Smooth muscle cell (in vitro differentiated cells): ENCODE data around the gene SPECC1. TPM values are rescaled to one million over a fixed set of nuclear protein-coding genes. Genes with fewer than 3 reads are reported as not detected.

Experiments used
- DNase-seq: peaks from one replicate; lab custom pipeline; 2025; ENCODE audit not compliant: unreplicated experiment; lab: John Stamatoyannopoulos, UW
- H2AFZ ChIP-seq: fragments of 200-600 bp; sonication (generic); 2 replicates; pipeline ENCODE4 v1.6.0; 2016; ENCODE audit warnings: antibody characterized with exemption, low read depth, mild to moderate bottlenecking
- H3F3A ChIP-seq: fragments of 200-600 bp; sonication (generic); 2 replicates; pipeline ENCODE4 v1.6.0; 2017; ENCODE audit warnings: antibody characterized with exemption, low read depth
- H3K27ac ChIP-seq: fragments of 200-600 bp; sonication (generic); 2 replicates; pipeline ENCODE4 v1.5.1; 2016; ENCODE audit warnings: low read depth, mild to moderate bottlenecking
- H3K27me3 ChIP-seq: fragments of 200-600 bp; sonication (generic); 2 replicates; pipeline ENCODE4 v1.6.1; 2016; ENCODE audit warnings: low read depth, mild to moderate bottlenecking
- H3K36me3 ChIP-seq: fragments of 200-600 bp; sonication (generic); 2 replicates; pipeline ENCODE4 v1.5.1; 2016; ENCODE audit warnings: low read depth
- H3K4me1 ChIP-seq: fragments of 200-600 bp; sonication (generic); 2 replicates; pipeline ENCODE4 v1.5.1; 2016; ENCODE audit warnings: low read depth
- H3K4me2 ChIP-seq: fragments of 200-600 bp; sonication (generic); 2 replicates; pipeline ENCODE4 v1.6.0; 2016; ENCODE audit warnings: mild to moderate bottlenecking
- H3K4me3 ChIP-seq: fragments of 200-600 bp; sonication (generic); 2 replicates; pipeline ENCODE4 v1.5.1; 2016; ENCODE audit warnings: mild to moderate bottlenecking
- H3K79me2 ChIP-seq: fragments of 200-600 bp; sonication (generic); 2 replicates; pipeline ENCODE4 v1.6.0; 2016; ENCODE audit warnings: low read depth, mild to moderate bottlenecking
- H3K9ac ChIP-seq: fragments of 200-600 bp; sonication (generic); 2 replicates; pipeline ENCODE4 v1.6.0; 2016; ENCODE audit warnings: low read depth
- H3K9me3 ChIP-seq: fragments of 200-600 bp; sonication (generic); replicated peaks from 2 replicates; pipeline ENCODE4 v1.5.1; 2016; ENCODE audit warnings: low read depth
- H4K20me1 ChIP-seq: fragments of 200-600 bp; sonication (generic); 2 replicates; pipeline ENCODE4 v1.6.0; 2016; ENCODE audit warnings: low read depth
- WGBS: methylation state at CpG from one replicate; pipeline ENCODE4 v1.1.7; 2016; ENCODE audit warnings: low lambda C conversion rate; 5-methylcytosine and 5-hydroxymethylcytosine counted together
- polyA plus RNA-seq: library from polyadenylated mRNA; unstranded; fragments of >200 nt; fragmentation: Nextera tagmentation; extraction: Ambion mirVana; gene quantifications from 2 replicates; pipeline ENCODE4 v1.2.1, GENCODE V29; 2016
- total RNA-seq: library from RNA; depleted of rRNA; stranded (reverse); fragments of >200 nt; gene quantifications from 2 replicates; pipeline ENCODE4 v1.2.3, GENCODE V29; 2014
- TF ChIP-seq, protein P1 (sequence below): fragments of 200-600 bp; sonication (generic); IDR thresholded peaks from 2 replicates; pipeline ENCODE4 v1.5.1; 2017; ENCODE audit warnings: borderline replicate concordance, mild to moderate bottlenecking, antibody characterized with exemption; ENCODE audit not compliant: insufficient read depth, poor library complexity, severe bottlenecking

Gene SPECC1
- total and polyA plus RNA-seq, 2 experiments from 2014 or later, result 20.0 to 72.0 TPM

DNA sequence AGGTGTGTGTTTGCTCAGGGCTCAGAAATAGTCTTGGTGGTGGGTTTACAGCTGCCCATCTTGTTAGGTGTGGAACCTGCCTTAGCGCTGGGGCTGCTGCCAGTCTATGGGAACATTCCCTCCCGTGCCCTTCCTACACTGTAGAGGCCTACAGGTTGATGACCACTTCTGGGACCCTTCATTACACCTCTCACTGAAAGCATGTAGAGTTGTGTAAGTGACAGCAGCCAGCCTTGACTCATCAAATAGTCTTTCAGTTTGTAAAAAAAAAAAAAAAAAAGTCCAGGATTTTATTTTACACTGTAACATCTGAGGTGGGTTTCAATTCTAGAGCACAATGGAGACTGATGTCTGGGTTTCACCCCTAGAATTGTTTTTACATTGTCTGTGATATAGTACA lies 193.9 kb downstream of the SPECC1 start:
- TF ChIP-seq, protein P1, sequence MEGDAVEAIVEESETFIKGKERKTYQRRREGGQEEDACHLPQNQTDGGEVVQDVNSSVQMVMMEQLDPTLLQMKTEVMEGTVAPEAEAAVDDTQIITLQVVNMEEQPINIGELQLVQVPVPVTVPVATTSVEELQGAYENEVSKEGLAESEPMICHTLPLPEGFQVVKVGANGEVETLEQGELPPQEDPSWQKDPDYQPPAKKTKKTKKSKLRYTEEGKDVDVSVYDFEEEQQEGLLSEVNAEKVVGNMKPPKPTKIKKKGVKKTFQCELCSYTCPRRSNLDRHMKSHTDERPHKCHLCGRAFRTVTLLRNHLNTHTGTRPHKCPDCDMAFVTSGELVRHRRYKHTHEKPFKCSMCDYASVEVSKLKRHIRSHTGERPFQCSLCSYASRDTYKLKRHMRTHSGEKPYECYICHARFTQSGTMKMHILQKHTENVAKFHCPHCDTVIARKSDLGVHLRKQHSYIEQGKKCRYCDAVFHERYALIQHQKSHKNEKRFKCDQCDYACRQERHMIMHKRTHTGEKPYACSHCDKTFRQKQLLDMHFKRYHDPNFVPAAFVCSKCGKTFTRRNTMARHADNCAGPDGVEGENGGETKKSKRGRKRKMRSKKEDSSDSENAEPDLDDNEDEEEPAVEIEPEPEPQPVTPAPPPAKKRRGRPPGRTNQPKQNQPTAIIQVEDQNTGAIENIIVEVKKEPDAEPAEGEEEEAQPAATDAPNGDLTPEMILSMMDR, result no peak

DNA sequence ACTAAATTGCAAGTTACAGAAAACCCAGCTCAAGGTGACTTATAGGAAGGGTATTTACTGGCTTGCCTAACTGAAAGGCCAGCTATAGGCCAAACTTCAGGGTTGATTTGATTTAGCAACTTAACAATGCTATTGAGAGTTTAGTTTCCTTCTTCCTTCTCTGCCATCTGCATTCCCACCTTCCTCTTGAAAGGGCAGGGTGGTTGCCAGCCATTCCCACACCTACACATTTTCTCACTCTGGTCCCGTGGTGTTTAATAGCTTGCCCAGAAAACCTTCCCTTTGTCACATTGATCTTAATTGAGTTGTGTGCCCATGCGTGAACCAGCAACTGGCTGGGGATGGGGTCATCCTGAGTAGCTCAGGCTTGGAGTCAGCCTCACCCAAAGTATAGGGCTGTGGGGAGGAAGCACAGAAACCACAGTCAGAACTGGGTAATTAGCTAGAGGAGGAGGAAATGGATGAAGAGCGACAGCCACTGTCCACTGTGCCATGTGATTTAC lies 194.7 kb downstream of the SPECC1 start:
- Histone ChIP-seq H3K9ac (no peak overlapping the region), H3K4me2 (peak overlapping the region; percentile 37), H3K36me3 (no peaks in the 10 kb centered on the region), H4K20me1 (no peaks in the 10 kb centered on the region), H3K4me3 (no peak overlapping the region), H3K79me2 (peaks cover 73% of the 10 kb centered on the region), H3F3A (peaks cover 39% of the 10 kb centered on the region), H3K27me3 (no peaks in the 10 kb centered on the region), H2AFZ (no peak overlapping the region), H3K9me3 (no peaks in the 10 kb centered on the region), H3K4me1 (peaks cover 50% of the 10 kb centered on the region), H3K27ac (peak overlapping the region; percentile 97)
- WGBS, result 54% methylated on average over 3 of the region's 3 CpGs
- TF ChIP-seq, protein P1, result no peak
- no peak for DNase-seq

More for the DNA sequence above, 193.9 kb downstream of the SPECC1 start:
- H3K27me3 ChIP-seq, result no peaks in the 10 kb centered on the region
- H3K9ac ChIP-seq, result no peak overlapping the region
- no peaks in the 10 kb centered on the region for H3K36me3 ChIP-seq
- peaks cover 39% of the 10 kb centered on the region for H3F3A ChIP-seq
- H3K4me1 ChIP-seq, result peaks cover 50% of the 10 kb centered on the region
- H3K4me2 ChIP-seq, result peak overlapping the region; percentile 37
- peak overlapping the region; percentile 97 for H3K27ac ChIP-seq
- H4K20me1 ChIP-seq, result no peaks in the 10 kb centered on the region
- DNase-seq, result no peak
- peaks cover 73% of the 10 kb centered on the region for H3K79me2 ChIP-seq
- WGBS, result 79% methylated on average over 2 of the region's 2 CpGs
- peaks cover under 1% of the 10 kb centered on the region for H3K9me3 ChIP-seq
- H3K4me3 ChIP-seq, result no peak overlapping the region
- no peak overlapping the region for H2AFZ ChIP-seq

DNA sequence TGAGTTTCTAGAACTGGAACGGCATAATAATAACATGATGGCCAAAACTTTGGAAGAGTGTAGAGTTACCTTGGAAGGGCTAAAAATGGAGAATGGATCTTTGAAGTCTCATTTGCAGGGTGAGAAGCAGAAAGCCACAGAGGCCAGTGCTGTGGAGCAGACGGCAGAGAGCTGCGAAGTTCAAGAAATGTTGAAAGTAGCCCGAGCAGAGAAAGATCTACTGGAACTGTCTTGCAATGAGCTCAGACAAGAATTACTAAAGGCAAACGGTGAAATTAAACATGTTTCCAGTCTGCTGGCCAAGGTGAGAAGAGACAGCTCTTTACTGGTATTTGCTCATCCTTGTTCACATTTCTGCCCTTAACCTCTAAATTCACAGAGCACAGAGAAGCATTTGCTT lies 196.4 kb downstream of the SPECC1 start:
- H3K9me3 ChIP-seq, result no peaks in the 10 kb centered on the region
- peaks cover 39% of the 10 kb centered on the region for H3F3A ChIP-seq
- peak overlapping the region; percentile 76 for H3K4me2 ChIP-seq
- H3K4me3 ChIP-seq, result no peak overlapping the region
- H3K27ac ChIP-seq, result peak overlapping the region; percentile 97
- no peak overlapping the region for H2AFZ ChIP-seq
- WGBS, result 47% methylated on average over 5 of the region's 5 CpGs
- TF ChIP-seq, protein P1, result no peak
- no peaks in the 10 kb centered on the region for H3K36me3 ChIP-seq
- no peak for DNase-seq
- H3K4me1 ChIP-seq, result peaks cover 46% of the 10 kb centered on the region
- H3K9ac ChIP-seq, result peak overlapping the region; percentile 3
- no peaks in the 10 kb centered on the region for H4K20me1 ChIP-seq
- no peaks in the 10 kb centered on the region for H3K27me3 ChIP-seq
- H3K79me2 ChIP-seq, result peaks cover 73% of the 10 kb centered on the region

DNA sequence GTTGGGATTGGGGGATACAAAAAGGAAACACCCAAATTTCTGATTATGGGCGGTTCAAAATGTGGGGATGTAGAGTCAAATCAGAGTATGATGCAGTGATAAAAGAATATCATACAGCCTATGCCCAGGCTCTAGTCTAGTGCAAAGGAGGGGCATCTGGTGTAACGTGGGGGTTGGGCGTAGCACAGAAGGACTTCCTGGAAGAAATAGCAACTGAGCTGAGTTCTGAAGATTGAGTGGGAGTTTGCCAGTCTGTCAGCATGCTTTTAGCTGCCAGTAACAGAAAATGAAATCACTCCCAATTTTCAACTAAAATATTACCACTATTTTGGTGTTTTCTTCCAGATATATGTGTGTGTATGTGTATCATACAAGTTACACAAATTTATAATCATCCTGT lies 196.9 kb downstream of the SPECC1 start:
- H3K36me3 ChIP-seq, result no peaks in the 10 kb centered on the region
- no peak overlapping the region for H3K4me3 ChIP-seq
- H2AFZ ChIP-seq, result no peak overlapping the region
- TF ChIP-seq, protein P1, result no peak
- H3K9me3 ChIP-seq, result no peaks in the 10 kb centered on the region
- H4K20me1 ChIP-seq, result no peaks in the 10 kb centered on the region
- peak overlapping the region; percentile 97 for H3K27ac ChIP-seq
- H3K4me1 ChIP-seq, result peaks cover 44% of the 10 kb centered on the region
- 41% methylated on average over 3 of the region's 3 CpGs for WGBS
- H3K9ac ChIP-seq, result peak overlapping the region; percentile 62
- H3K79me2 ChIP-seq, result peaks cover 68% of the 10 kb centered on the region
- no peaks in the 10 kb centered on the region for H3K27me3 ChIP-seq
- H3K4me2 ChIP-seq, result peak overlapping the region; percentile 76
- no peak for DNase-seq
- peaks cover 39% of the 10 kb centered on the region for H3F3A ChIP-seq
